ENCODE measurements around the gene LAPTM5.

DNA sequence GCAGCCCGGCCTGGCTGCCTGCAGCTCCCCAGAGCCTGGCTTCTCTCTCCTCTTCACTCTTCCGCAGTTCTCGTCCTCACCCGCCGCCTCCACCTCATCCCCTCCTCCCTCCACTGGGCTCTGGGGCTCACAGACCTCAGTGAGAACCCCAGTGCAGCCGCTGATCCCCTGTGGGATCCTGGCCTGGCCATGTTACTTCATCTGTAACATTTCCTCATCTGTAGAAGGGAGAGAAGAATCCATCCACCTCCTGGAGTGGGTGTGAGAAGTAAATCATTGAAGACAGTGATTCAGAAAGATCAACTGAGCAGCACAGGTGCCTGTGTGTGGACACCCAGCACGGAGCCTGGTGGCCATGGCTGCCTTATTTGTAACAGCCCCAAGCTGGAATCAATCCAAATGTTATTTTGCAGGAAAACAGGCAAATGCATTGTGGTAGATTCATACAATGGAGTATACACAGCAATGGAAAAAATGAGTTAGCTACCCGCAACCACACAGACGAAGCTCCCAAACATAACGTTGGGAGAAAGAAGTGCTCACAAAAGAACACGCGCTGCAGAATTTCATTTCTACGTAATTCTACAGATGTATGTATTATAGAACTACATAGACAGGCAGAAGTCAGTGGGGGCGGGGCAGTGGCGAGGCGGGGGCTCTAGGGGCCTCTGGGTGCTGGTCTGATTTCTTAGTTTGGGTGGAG, 8.7 kb downstream of the LAPTM5 start:
- TF ChIP-seq, protein P1, sequence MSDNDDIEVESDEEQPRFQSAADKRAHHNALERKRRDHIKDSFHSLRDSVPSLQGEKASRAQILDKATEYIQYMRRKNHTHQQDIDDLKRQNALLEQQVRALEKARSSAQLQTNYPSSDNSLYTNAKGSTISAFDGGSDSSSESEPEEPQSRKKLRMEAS (IDR thresholded peaks at IDR 0.05; ENCODE audit: insufficient read depth, insufficient read length) = no peak
- TF ChIP-seq, protein P2, sequence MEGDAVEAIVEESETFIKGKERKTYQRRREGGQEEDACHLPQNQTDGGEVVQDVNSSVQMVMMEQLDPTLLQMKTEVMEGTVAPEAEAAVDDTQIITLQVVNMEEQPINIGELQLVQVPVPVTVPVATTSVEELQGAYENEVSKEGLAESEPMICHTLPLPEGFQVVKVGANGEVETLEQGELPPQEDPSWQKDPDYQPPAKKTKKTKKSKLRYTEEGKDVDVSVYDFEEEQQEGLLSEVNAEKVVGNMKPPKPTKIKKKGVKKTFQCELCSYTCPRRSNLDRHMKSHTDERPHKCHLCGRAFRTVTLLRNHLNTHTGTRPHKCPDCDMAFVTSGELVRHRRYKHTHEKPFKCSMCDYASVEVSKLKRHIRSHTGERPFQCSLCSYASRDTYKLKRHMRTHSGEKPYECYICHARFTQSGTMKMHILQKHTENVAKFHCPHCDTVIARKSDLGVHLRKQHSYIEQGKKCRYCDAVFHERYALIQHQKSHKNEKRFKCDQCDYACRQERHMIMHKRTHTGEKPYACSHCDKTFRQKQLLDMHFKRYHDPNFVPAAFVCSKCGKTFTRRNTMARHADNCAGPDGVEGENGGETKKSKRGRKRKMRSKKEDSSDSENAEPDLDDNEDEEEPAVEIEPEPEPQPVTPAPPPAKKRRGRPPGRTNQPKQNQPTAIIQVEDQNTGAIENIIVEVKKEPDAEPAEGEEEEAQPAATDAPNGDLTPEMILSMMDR (IDR thresholded peaks at IDR 0.05; ENCODE audit: extremely low read depth in 1 of 2, insufficient read depth in 1 of 2, low read depth in 1 of 2, low read length in 2 of 2) = no peak
